Subcutaneous adipose tissue (tissue), 4 donors: ENCODE measurements around the gene STRA8. TPM values are rescaled to one million over a fixed set of nuclear protein-coding genes. Genes with fewer than 3 reads are reported as not detected.

Experiments used
- CTCF ChIP-seq: fragments of 450-650 bp; IDR thresholded peaks from one replicate; pipeline ENCODE4 v1.5.1; 2016; ENCODE audit warnings: low read depth, mild to moderate bottlenecking, control low read depth, antibody characterized with exemption, moderate library complexity
- total RNA-seq, 4 donors: library from RNA; depleted of rRNA; stranded (reverse); fragments of >200 nt; gene quantifications; one replicate each; pipeline ENCODE4 v1.1.0, GENCODE V29; 2016

Gene STRA8
- total RNA-seq, 4 donors from 2014 or later = not detected

DNA sequence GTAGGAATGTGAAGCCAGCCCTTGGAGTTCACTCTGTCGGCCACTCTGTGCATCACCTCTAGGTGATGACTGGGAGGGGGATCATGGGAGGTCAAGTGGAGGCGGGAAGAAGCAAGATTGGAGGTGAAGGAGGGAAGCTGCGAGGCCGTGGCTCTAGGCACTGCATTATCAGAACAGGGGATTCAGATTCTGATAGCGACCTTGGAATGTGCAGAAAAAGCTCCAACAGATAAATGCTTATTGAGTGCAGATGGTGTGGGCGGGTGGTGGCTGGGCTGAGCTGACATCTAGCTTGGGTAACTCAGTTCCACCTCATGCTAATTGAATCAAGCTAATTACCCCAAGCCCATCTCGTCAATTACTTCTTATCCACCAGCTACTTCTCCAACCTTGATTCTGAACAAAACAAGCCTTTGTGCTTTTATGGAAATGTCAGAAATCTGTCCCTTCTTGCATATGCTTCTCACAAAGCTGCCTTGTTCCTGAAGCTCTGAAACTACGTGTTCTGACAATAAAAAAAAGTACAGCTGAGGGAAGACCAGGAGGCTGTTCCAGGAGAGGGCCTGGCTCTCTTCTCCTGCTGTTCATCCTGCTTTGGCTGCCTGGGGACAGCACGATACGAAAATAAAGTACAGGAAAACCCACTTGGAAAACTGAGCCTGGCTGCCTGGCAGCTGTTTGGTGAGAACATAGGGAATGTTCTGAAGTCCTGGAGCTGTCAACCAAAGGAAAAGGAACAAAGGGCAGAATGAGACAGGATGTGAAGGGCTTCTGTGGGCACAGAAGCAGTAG is 27.5 kb downstream of the STRA8 start:
- no peak for TF ChIP-seq CTCF

- TF ChIP-seq CTCF = no peak
Measured at GRCh38 chr7:135262623-135263320, 29.1 kb downstream of the STRA8 start.

DNA sequence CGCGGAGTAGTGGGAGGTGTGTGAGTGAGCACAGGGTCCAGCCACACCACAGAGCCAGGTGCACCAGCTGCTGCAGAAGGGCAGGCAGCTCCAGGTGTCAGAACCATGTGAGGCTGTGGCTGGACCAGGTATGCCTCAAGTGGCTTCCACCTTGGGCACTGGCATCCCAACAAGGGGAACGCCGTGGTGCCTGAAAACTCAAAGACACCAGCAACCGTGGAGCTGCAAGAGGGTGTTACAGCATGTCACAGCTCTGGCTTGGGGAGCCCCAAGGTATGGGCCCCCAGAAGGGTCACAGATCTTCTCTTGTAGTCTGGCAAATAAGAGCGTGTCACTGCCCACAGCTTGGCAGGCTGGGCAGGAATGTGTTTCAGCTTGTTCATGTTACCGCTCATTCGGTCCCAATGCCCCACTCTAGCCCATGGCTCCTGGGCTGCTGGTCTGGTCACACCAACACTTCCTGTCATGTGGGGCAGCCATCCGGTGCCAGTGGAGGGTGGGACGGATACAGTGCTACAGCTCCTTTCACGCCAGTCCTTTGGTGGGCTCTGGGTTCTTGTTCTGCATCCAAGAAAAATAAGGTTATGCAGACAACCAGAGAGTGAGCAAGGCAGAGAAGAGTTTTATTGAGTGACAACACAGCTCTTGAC is 29.8 kb downstream of the STRA8 start:
- TF ChIP-seq CTCF = no peak

DNA sequence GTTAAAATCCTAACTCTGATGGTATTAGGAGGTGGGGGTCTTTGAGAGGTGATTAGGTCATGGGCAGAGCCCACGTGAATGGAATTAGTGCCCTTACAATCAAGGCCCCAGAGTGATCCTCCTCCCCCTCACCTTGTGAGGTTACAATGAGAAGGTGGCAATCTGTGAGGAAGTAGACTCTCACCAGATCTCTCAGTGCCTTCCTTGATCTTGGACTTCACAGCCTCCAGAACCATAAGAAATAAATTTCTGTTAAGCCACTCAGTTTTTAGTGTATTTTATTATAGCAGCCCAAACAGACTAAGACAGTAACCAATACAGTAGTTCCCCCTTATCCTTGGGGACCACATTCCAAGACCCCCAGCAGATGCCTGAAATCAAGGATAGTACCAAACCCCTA is 32.0 kb downstream of the STRA8 start:
- TF ChIP-seq CTCF = no peak

- TF ChIP-seq CTCF = no peak
Measured at GRCh38 chr7:135269921-135270320, 36.3 kb downstream of the STRA8 start.

- no peak for TF ChIP-seq CTCF
Measured at GRCh38 chr7:135270577-135271254, 37.1 kb downstream of the STRA8 start.

DNA sequence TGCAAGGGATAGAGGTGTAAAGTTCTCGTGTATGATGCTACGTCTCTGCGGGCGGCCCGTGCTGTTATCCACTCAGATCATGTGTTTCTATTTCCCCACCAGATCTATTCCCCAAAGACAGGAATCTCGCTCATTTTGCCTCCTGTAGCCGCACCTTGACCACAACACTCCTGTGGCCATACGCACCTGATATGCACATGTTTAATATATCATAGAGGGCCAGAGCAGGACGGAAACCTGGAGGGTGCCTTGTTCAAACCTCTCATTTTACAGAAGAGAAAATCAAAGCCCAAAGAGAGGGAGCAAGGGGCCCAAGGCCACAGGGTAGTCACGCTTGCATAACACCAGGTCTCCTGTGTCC is 37.6 kb downstream of the STRA8 start:
- TF ChIP-seq CTCF = no peak
